A673 (cell line): ENCODE results near the gene BSG.

Source experiments
- EZH2 ChIP-seq: fragments of 200-600 bp; sonication (generic); IDR thresholded peaks from 2 replicates; pipeline ENCODE4 v1.6.1; 2017; ENCODE audit warnings: borderline replicate concordance, low read depth, mild to moderate bottlenecking, mixed read lengths, antibody characterized with exemption, low read length; ENCODE audit not compliant: poor library complexity, severe bottlenecking
- TF ChIP-seq, protein P1 (sequence below): fragments of 300-800, 200-600 bp; sonication (generic); conservative IDR thresholded peaks from 2 replicates; pipeline ENCODE4 v1.5.1; 2017; ENCODE audit warnings: low read depth, mild to moderate bottlenecking, antibody characterized with exemption, low read length, moderate library complexity, mixed read lengths

- TF ChIP-seq, protein P1, sequence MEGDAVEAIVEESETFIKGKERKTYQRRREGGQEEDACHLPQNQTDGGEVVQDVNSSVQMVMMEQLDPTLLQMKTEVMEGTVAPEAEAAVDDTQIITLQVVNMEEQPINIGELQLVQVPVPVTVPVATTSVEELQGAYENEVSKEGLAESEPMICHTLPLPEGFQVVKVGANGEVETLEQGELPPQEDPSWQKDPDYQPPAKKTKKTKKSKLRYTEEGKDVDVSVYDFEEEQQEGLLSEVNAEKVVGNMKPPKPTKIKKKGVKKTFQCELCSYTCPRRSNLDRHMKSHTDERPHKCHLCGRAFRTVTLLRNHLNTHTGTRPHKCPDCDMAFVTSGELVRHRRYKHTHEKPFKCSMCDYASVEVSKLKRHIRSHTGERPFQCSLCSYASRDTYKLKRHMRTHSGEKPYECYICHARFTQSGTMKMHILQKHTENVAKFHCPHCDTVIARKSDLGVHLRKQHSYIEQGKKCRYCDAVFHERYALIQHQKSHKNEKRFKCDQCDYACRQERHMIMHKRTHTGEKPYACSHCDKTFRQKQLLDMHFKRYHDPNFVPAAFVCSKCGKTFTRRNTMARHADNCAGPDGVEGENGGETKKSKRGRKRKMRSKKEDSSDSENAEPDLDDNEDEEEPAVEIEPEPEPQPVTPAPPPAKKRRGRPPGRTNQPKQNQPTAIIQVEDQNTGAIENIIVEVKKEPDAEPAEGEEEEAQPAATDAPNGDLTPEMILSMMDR, result no peak
- TF ChIP-seq EZH2, result no peak
These were observed 45.3 kb downstream of the BSG start for GRCh38 chr19:617551-618246.
